Activated CD4-positive, alpha-beta T cell treated with anti-CD3 and anti-CD28 coated beads, Interleukin-2, amount 50 U/mL, for 4 hours (primary cell): ENCODE results near the gene HRH3.

Source experiments
- DNase-seq, 2 experiments: peaks; one replicate each; pipeline ENCODE4 v3.0.0-alpha.2; 2020

The HRH3 gene

DNA sequence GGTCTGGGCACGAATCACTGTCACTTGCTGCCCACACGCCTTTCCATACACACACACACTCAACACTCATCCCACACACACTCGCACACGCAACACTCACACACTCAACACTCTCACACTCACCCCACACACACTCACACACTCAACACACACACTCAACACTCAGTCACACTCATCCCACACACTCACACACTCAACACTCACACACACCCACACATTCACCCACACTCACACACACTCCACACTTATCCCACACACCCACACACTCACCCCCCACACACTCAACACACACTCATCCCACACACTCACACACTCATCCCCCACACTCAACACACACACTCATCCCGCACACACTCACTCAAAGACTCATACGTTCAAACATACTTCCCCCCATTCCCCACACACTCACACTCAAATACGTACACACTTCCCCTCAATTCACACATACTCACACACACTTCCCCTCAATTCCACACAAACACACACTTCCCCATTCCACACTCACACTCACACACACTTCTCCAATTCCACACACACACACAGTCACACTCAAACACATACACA lies 9.0 kb upstream of the HRH3 start:
- no peak for DNase-seq

DNA sequence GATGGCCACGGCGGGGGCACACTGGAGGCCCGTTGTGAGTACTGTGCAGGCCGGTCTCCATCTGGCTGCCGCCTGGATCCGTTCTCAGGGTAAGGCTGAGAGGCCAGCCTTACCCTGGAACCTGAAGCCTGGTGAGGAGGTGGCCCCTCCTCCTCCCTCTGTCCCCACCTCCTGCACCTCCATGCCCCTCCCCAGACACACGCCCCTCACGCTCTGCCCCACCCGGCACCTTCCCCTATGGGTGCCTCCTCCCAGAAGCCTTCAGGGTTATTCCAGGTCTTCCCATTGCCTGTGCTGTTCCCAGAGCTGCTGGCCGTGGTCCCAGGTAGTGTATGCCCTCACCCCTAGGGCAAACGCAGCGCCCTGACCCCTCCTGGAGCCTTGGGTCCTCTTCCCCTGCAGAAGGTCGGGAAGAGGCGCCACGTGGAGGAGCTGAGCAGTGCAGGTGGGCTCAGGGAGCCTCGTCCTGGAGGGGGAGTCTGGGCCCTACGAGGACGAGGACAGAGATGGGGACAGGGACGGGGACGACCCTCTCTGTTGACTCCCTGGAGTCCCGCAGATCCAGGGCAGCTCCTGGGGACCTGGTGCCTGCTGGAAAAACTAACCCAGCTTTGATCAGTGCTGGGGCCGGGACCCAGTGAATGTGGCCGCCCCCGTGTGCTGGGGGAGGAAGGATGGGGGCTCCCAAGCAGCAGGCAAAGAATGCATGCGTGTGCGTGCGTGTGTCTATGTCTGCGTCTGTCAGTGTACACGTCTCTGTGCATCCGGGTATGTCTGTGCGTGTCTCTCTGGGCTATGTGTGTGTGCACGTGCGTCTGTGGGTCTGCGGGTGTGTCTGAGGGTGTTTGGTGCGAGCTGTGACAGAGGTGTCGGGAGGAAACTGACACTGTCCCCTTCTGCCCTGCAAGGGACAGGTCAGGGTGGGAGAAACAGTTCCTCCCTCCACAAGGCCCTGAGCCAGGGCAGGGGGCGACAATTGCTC lies 8.2 kb upstream of the HRH3 start:
- no peak for DNase-seq

DNA sequence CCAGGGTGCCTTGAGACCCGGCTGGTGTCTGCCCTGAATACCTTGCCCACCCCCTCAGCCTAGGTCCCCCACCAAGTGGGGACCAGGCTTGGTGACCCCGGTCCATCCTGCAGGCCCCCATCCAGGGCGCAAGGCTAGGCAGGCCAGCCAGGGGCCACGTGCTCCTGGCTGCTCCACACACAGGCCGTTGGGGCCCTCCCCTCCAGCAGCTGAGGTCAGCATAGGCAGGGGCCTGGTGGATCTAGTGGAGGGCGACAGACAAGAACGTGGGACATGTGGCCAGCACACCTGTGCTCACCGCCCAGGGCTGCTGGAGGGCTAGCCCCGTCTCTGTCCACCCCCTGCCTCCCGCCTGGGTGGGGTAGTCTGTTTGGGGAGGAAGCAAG lies 7.5 kb upstream of the HRH3 start:
- no peak for DNase-seq

DNA sequence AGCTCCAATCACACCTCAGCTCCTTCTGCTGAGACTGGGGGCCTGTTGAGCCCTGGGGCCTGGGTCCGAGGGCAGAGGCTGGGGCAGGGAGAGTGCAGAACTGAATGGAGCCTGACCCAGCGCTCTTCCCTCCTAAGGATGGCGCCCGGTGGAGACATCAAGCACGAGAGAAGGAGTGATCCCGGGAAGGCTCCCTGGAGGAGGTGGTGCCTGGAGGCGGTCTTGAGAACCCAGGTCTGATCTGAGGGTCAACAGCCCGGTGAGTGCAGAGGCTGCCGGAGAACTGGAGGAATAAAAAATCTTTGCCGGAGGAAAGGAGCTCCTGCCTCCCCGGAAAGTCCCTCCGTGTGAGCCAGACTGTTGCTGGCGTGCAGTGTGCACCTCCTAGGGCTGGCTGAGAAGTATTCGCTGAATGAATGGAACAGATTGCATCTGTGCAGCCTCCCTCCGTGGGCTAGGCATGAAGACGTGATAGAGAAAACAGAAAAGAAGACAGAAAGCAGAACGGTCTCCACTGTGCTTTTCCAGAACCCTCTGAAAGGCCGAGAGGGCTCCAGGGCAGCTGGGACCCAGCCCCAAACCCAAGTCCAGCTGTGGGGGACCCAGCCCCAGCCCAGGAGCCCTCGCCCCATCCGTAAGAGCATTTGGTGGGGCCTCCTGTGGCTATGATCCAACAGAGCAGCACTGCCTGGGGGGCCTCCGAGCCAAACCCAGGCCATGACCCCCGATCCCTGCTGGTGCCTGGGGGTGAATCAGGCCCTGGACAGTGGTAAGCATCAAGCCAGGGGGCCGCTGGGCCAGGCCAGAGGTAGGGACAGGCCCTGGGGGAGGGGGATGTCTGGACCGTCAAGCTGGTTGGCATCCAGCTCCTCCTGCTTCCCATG lies 6.9 kb upstream of the HRH3 start:
- DNase-seq, result no peak

DNA sequence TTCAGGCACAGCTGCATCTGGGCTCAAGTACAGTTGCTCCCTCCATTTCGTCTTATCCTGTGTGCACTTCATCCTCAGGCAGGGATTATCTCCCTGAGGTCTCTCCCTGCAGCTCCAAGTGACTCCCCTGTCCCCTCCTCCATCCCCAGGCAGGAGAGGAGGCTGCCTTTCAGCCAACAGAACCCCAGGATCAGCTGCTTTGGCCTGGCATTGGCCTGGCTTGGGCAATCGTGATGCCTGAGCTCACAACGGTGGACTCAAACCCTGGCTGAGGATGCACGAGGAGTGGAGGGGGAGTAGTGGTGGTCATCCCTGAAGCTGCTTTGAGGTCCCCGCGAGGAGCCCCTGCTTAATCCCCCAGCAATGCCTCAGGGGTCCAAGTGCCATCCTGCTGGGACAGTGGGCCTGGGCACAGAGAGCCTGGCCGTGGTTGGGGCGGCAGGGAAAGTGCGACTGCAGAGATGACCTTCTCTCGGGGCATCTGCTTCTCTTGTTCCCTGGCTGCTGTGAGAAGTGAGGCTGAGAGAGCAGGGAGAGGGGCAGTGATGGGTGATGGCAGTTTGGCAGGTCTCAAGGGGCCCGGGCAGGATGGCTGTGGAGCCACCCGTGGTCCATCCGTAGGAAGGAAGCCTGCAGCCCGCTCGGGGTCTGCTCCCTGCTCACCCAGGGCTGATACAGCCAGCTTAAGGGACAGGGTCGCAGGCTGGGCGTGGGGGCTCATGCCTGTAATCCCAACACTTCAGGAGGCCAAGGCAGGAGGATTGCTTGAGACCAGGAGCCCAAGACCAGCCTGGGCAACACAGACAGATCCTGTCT lies 6.0 kb upstream of the HRH3 start:
- no peak for DNase-seq

DNA sequence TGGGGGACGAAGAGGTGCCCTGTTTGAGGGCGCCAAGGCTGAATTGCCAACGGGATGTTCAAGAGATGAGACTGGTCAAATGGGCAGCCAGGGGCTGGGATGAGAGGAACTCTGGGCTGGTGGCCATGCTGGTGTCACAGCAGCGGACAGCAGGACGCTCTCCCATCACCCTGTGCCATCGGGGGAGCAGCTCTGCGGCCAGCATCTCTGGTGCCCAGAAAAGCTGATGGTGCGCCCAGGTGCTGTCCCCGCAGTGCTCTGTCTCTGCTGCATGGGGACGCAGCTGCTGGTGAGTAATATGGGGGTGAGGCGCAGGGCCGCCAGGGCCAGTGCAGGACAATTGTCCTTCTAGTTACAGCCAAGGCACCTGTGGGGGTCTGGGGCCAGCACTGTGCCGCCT lies 4.9 kb upstream of the HRH3 start:
- no peak for DNase-seq

DNA sequence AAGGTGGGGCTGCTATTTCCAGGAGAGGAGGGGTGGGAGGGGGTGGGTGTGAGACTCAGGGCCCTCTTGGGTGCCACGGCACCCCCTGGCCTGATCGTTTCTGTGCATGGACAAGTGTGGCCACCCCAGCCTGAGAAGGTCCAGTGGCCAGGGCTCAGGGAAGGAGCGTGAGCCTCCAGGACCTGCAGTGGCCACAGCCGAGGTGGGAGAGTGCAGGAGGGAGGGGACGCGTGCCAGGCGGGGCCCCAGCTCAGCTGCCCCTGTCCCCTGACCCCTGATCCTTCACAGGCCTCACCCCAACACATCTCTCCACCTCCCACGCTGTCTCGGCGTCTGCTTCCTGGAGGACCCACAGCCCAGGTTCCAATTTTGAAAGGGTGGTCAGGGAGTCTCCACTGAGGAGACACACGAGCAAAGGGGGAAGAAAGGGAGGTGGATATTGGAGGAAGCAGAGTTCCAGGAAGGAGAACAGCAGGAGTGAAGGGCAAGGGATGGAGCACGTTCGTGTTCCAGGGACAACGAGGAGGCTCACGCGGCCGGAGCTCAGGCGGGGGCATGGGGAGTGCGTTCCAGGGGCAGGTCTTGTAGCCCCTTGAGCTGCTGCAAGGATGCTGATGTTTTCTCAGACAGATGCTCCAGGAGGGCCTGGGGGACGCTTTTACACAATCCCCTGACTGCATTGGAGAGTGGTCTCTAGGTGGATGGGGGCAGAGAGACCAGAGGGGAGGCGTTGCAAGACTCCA lies 4.2 kb upstream of the HRH3 start:
- DNase-seq, result no peak

DNA sequence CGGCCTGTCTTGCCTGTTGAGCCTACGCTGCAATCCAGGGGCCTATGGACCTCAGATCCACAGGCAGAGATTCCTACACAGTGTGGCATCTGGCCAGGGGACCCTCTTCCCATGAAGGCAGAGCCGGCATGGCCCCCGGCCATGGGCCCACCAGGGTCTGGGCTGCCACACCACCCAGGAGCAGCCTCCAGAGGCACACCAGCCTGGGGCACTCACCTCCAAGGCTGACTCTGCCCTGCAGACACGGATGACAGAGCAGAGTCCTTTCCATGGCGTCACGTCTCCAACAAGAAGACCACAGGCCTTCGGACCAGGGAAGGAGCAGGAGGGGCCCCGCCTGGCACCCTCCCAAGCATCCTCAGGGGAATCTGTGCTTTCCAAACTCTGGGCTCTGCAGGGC lies 3.5 kb upstream of the HRH3 start:
- no peak for DNase-seq

DNA sequence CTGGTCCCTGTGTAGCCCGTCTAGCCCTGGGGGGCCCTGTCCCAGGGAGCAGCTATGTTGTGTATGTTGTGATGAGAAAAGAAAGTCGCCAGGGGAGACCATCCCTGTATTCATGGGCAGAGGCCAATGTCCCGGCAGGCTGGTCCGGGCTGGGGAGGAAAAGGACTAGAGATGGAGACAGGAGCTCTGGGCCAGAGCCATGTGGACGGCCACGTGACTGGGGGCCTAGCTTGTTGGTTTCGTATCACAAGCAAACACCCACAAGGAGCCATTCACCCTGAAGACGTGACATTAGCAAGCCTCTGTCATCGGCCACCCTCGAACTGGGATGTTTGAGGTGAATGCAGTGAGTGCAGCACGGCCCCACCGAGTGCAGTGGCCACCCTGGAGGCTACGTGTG lies 2.9 kb upstream of the HRH3 start:
- DNase-seq, result no peak

DNA sequence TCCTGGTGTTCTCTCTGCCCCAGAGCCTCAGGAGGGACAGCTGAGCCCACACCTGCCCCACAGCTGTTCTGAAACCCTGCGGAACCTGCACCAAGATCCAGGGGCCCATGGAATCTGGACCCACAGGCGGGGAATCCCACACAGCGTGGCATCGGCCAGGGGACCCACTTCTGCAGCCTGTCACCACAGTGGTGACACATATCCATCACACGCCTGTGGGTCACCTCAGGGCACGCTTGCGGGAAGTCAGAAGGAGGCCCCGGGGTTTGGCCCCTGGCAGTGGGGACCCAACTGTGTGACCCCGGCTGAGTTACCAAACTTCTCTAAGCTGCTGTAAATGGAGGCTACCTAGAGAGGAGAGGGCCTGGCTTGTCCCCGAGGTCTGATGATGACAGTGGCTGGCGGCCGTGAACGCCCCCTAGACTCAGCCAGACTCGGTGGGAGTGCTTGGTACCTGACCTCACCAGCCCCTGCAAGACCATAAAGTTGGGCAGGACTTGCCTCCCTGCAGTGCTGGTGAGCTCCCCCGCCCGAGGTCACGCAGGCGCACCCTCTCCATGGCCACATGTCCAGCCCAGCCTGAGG lies 2.3 kb upstream of the HRH3 start:
- DNase-seq, result no peak

DNA sequence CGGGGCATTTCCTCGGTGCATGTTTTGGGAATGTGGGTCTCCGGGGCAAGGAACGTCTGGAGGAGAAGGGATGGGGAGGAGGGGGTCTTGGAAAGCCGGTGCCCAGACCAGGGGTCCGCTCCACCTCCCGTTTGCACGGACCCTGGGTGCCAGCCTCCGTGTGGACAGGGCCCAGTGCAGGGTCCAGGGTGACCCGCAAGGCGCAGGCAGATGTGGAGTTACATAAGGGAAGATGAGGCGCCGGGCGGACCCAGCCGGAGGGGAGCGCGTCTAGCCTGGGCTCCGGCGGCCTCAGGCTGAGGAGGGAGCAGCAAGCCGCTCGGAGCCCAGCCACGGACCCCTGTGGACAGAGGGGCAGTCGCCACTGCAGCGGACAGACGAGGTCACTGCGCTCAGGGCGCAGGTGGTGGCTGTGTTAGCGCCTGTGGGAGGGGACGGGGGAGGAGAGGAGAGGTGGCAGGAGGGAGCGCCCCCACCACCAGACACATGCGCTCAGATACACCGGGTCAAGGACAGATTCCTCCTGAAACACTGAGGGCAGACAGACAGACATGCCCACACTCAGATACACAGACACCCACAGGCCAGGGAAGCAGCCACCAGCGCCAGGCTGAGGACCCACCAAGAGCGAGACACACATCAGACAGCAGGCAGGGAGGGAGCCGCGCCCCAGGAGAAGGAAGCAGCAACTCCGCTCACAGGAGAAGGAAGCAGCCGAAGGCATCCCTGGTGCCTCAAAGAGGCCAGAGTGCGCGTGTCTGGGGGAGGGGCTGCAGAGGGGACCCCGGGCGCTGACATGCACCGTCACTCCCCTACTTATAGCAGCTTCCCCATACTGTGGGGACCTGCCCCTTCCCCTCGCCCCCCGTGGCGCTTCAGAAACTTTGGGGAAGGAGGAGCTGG lies 839 bp upstream of the HRH3 start:
- no peak for DNase-seq

DNA sequence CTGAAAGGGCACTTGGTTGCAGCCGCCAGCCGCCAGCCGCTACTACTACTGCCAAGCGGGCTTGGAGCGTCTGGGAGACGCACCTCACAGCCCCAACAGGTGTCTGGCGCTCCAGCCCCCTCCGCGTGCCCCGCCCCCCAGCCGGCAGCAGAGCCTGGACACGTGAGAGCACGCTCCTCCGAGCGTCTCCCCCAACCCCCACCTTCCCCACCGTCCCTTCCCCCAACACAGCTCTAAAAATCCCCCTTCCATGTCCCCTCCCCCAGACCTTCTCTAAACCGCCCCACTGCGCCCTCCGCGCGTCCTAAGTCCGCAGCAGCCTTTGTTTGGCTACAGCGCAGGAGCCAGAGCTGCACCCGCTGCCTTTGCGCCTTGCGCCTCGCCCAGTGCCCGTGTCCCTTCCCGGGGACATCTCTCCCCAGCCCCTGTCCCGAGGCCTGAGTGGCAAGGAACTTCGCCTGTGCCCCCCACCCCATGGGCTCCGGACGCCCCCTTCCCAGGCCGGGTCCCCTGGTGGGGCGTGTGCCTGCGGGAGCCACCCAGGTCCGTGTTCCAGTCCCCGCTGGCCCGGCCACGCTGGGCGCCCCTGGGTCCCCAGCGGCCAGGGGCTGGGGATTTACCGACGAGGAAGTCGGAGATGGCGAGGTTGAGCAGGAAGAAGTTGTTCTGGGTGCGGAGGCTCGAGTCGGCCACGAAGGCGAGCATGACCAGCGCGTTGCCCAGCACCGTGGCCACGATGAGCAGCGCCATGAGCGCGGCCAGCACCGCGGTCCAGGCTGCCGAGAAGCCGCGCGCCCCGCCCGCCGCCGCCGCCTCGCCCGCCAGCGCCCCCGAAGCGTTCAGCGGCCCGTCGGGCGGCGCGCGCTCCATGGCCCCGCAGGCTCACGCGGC lies 732 bp downstream of the HRH3 start:
- no peak for DNase-seq

DNA sequence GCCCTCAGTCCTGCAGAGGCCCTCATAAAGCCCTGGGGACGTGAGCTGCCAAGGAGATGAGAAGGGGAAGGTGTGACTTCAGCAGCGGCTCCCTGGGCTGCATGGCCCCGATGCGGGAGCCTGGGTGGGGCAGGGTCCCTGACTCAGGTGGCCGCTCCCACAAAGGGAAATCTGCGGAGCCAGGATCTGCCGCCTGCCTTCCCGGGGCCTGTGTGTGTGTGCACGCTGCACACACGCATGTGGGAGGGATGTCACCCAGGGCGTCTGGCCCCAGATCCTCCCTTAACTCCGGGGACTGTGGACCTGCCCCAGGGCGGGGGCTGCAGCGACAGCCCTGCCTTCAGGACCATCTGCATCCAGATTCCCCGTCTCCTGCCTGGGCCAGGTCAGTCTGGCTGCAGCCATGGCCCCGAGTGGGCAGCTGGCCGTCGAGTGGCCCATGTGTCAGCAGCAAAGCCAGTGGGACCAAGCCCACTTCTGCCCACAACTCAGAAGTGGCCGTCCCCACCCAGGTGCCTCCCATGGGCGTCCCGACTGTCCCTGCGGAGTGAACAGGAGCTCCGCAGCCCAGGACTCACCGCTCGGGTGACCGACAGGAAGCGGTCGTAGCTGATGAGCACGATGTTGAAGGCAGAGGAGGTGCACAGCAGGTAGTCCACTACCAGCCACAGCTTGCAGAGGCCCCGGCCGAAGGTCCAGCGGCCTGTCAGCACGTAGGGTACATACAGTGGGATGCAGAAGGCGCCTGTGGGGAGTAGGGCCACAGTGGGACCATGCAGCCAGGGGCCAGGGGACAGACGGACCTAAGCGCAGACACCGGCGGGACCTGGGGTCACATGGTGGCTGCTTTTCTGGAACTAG lies 1.9 kb downstream of the HRH3 start:
- no peak for DNase-seq

DNA sequence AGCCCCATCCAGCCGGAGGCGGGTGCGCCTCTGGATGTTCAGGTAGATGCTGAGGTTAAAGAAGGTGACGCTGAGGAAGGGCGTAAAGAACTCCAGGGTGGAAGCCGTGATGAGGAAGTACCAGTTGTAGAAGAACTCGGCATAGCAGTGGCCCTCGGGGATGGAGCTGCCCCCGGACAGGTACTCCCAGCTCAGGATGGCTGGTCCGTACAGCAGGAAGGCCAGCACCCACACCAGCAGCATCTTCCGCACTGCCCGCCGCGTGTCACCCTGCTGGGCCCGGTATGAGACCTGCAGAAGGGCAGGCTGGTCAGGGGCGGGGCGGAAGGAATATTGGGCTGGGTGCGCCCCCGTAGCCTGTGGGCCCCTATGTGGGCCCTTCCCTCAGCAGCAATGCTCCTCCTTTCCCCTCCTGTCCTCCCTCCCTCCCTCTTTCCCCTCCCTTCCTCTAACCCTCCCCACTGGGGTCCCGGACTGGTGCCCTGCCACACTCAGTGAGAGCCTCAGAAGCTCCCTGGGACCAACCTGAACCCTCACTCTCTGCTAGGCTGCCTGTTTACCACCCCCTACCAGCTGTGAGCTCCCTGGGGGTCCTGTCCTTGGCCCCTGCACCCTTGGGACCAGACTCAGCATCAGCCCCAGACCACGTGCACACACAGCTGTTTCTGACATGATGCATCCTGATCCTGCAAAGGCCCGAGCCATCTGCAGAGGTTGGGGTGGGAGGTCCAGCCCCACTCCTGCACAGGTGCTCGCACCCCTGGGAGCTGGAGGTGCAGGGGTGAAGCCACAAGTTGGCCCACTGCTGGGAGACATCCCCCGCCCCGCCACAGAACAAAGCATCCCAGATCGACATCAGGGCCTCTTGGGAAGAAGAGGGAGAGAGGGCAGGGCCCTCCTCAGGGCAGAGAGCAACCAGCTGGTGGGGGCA lies 3.2 kb downstream of the HRH3 start:
- DNase-seq, result no peak

DNA sequence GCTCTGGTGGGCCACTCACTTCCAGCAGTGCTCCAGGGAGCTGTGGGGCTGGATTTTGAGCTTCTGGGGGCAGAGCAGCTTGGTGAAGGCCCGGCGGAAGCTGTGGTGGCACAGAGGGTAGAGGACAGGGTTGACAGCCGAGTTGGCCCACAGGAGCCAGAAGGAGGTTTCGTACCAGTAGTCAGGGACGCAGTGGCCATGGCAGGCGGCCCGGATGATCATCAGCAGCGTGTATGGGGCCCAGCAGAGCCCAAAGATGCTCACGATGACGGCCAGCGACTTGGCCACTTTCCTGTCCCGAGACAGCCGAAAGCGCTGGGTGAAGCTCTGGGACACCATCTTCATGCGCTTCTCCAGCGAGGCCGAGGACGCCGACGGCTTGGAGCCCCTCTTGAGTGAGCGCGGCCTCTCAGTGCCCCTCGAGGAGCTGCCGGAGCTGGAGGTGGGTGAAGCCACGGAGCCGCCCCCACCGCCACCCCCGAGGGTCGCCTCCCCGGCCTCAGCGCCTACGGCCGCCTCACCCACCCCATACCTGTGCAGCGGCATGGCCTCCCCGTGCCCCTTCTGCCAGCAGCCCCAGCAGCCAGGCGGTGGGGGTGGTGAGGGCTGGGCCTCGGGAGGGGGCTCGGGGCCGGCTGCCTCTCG lies 4.0 kb downstream of the HRH3 start:
- DNase-seq, result no peak
